NCI-H524 treated with DMSO at 0.1 percent for 48 hours (cell line): ENCODE measurements around the gene TPK1.
"Not testable (repeated sequence)": the region's sequence is repeated elsewhere in the genome, so short reads cannot be mapped to it uniquely, and the experiment has no call there.

ENCODE experiments used
- DNase-seq: peaks from one replicate; lab custom pipeline; 2025; lab: John Stamatoyannopoulos, UW

The TPK1 gene

GRCh38 chr7:144822223-144822622, 13.6 kb downstream of the TPK1 start:
- no peak for DNase-seq

- DNase-seq = peak; percentile 84
These were observed 14.8 kb downstream of the TPK1 start for GRCh38 chr7:144821067-144821466.

- DNase-seq = no peak
These were observed 15.3 kb downstream of the TPK1 start for GRCh38 chr7:144820552-144820951.

GRCh38 chr7:144819566-144819965, 16.3 kb downstream of the TPK1 start:
- DNase-seq = no peak

GRCh38 chr7:144818511-144818910, 17.3 kb downstream of the TPK1 start:
- no peak for DNase-seq

GRCh38 chr7:144817001-144817400, 18.9 kb downstream of the TPK1 start:
- DNase-seq = no peak

GRCh38 chr7:144814299-144814698, 21.6 kb downstream of the TPK1 start:
- no peak for DNase-seq

- no peak for DNase-seq
These were observed 23.2 kb downstream of the TPK1 start for GRCh38 chr7:144812379-144813283.

- DNase-seq = no peak
These were observed 30.1 kb downstream of the TPK1 start for GRCh38 chr7:144805627-144806239.

GRCh38 chr7:144800678-144801436, 35.0 kb downstream of the TPK1 start:
- not testable (repeated sequence) for DNase-seq

- no peak for DNase-seq
These were observed 38.9 kb downstream of the TPK1 start for GRCh38 chr7:144796919-144797318.

GRCh38 chr7:144792050-144792449, 43.8 kb downstream of the TPK1 start:
- DNase-seq = no peak

- no peak for DNase-seq
These were observed 44.4 kb downstream of the TPK1 start for GRCh38 chr7:144791488-144791887.

- DNase-seq = no peak
These were observed 48.7 kb downstream of the TPK1 start for GRCh38 chr7:144787127-144787526.

- no peak for DNase-seq
These were observed 49.3 kb downstream of the TPK1 start for GRCh38 chr7:144786522-144786921.

GRCh38 chr7:144786079-144786478, 49.8 kb downstream of the TPK1 start:
- DNase-seq = no peak

GRCh38 chr7:144785521-144785920, 50.3 kb downstream of the TPK1 start:
- peak; percentile 27 for DNase-seq

GRCh38 chr7:144784943-144785342, 50.9 kb downstream of the TPK1 start:
- DNase-seq = no peak

- DNase-seq = no peak
These were observed 51.4 kb downstream of the TPK1 start for GRCh38 chr7:144784441-144784840.

- DNase-seq = no peak
These were observed 53.0 kb downstream of the TPK1 start for GRCh38 chr7:144782883-144783282.

GRCh38 chr7:144780071-144780608, 55.7 kb downstream of the TPK1 start:
- no peak for DNase-seq

GRCh38 chr7:144777889-144778288, 58.0 kb downstream of the TPK1 start:
- DNase-seq = not testable (repeated sequence)
